Panc1 (cell line): ENCODE data around the gene ZNF688. TPM values are rescaled to one million over a fixed set of nuclear protein-coding genes. Genes with fewer than 3 reads are reported as not detected.
"Not testable (repeated sequence)": the region's sequence is repeated elsewhere in the genome, so short reads cannot be mapped to it uniquely, and the experiment has no call there.

Source experiments
- ATAC-seq: fragments of 200-7000 bp; cut with Tn5 transposase; 2 replicates; pipeline ENCODE4 v1.9.1; 2020; ENCODE audit warnings: mild to moderate bottlenecking, moderate library complexity
- BruUV-seq: library from RNA; stranded (reverse); fragments of 400-500 nt; replicated peaks from 2 replicates; lab custom pipeline; 2021; lab: Mats Ljungman, UMichigan
- CTCF ChIA-PET: fragments of 300-600 bp; sonication (Branson Sonifier 250); formaldehyde crosslinking; loops from one replicate; lab custom pipeline; 2022; ENCODE audit warnings: antibody characterized with exemption; lab: Charles Lee
- POLR2A ChIA-PET: fragments of 300-600 bp; sonication (Branson Sonifier 250); formaldehyde crosslinking; loops from one replicate; lab custom pipeline; 2022; ENCODE audit warnings: antibody characterized with exemption; lab: Charles Lee
- DNase-seq: peaks from one replicate; pipeline ENCODE4 v3.0.0-alpha.2; 2010; ENCODE audit warnings: low read depth, low spot score
- H3K27ac ChIP-seq: 2 replicates; pipeline ENCODE4 v1.5.1; 2011; ENCODE audit warnings: mild to moderate bottlenecking, low read length, inconsistent platforms
- H3K27me3 ChIP-seq: fragments of 200-500 bp; sonication (Bioruptor generic); 2 replicates; pipeline ENCODE4 v1.6.0; 2014; ENCODE audit warnings: low read length, inconsistent platforms; ENCODE audit not compliant: control insufficient read depth, insufficient read depth
- H3K36me3 ChIP-seq: fragments of 200-500 bp; sonication (Bioruptor generic); 2 replicates; pipeline ENCODE4 v1.5.1; 2014; ENCODE audit warnings: inconsistent platforms, mild to moderate bottlenecking, low read length, moderate library complexity; ENCODE audit not compliant: control insufficient read depth, insufficient read depth
- H3K4me1 ChIP-seq: 2 replicates; pipeline ENCODE4 v1.5.1; 2011; ENCODE audit warnings: inconsistent platforms, mild to moderate bottlenecking, low read length, moderate library complexity; ENCODE audit not compliant: control insufficient read depth, insufficient read depth
- H3K4me3 ChIP-seq, 2 experiments: 2 replicates each; pipeline ENCODE4 v1.5.1; 2011 to 2012; ENCODE audit warnings: low read depth in 2 of 2, low read length in 2 of 2, mild to moderate bottlenecking in 2 of 2, inconsistent platforms in 1 of 2, moderate library complexity in 1 of 2
- H3K9me3 ChIP-seq: fragments of 200-500 bp; sonication (Bioruptor generic); 2 replicates; pipeline ENCODE4 v1.5.1; 2014; ENCODE audit warnings: low read depth, mild to moderate bottlenecking, inconsistent platforms, low read length, moderate library complexity; ENCODE audit not compliant: control insufficient read depth, insufficient read depth
- CTCF ChIP-seq: fragments of 450-650 bp; IDR thresholded peaks from 2 replicates; pipeline ENCODE4 v1.5.1; 2017; ENCODE audit warnings: mild to moderate bottlenecking
- POLR2AphosphoS5 ChIP-seq: IDR thresholded peaks from 2 replicates; pipeline ENCODE4 v1.6.1; 2012; ENCODE audit warnings: mild to moderate bottlenecking, low read depth, low read length, moderate library complexity
- REST ChIP-seq, 2 experiments: IDR thresholded peaks; 2 replicates each; pipeline ENCODE4 v1.6.1; 2011 to 2012; ENCODE audit warnings: low read depth in 2 of 2, control low read depth in 1 of 2, low read length in 1 of 2, mild to moderate bottlenecking in 1 of 2, moderate library complexity in 1 of 2; ENCODE audit not compliant: insufficient read depth in 1 of 2
- SIN3A ChIP-seq: IDR thresholded peaks from 2 replicates; pipeline ENCODE4 v1.6.1; 2012; ENCODE audit warnings: low read depth, mild to moderate bottlenecking, low read length, moderate library complexity, borderline replicate concordance; ENCODE audit not compliant: insufficient read depth
- TCF7L2 ChIP-seq: IDR thresholded peaks from 2 replicates; pipeline ENCODE4 v1.6.1; 2011; ENCODE audit warnings: mild to moderate bottlenecking, low read depth, low read length, inconsistent platforms
- in situ Hi-C: cut with HindIII; loops from 2 replicates; pipeline ENCODE4 v1.10.0; 2016; ENCODE audit warnings: low sequenced_read_pairs, low pct_unique_long_range_greater_than_20kb
- intact Hi-C: fragments of 100-400 bp; cut with micrococcal nuclease; formaldehyde crosslinking; loops from one replicate; pipeline ENCODE4 v1.10.0; 2022; ENCODE audit not compliant: unreplicated experiment
- total RNA-seq: library from RNA; stranded (reverse); gene quantifications from one replicate; pipeline ENCODE4 v1.2.1, GENCODE V29; 2021; ENCODE audit not compliant: unreplicated experiment

Gene ZNF688
- total RNA-seq, 1 experiment from 2014 or later: 7.7 TPM

- Histone ChIP-seq H3K36me3 (peaks cover 3% of the 10 kb centered on the region; the same call in 1 of the 2 replicates), H3K27me3 (no peaks in the 10 kb centered on the region), H3K27ac (no peak overlapping the region; the same call in 1 of the 2 replicates), H3K9me3 (no peaks in the 10 kb centered on the region), H3K4me1 (peaks cover 3% of the 10 kb centered on the region; the same call in 1 of the 2 replicates), H3K4me3 (no peak overlapping the region)
- intact Hi-C loops: no loop called here
- DNase-seq: no peak
- in situ Hi-C loops: no loop called here
- no peak for ATAC-seq
- no peak for TF ChIP-seq CTCF
- TF ChIP-seq REST (IDR thresholded peaks at IDR 0.05; ENCODE audit: insufficient read depth in 1 of 2, low read depth in 2 of 2, low read length in 1 of 2): no peak
- TF ChIP-seq TCF7L2: no peak
- no peak for TF ChIP-seq POLR2AphosphoS5
- TF ChIP-seq SIN3A: no peak
- BruUV-seq: no TSS peak
- ChIA-PET CTCF (no interaction called here), POLR2A (interaction anchor here (0.6 kb wide), 1 partner anchor 139 kb away, joined by 5 read pairs; no protein-coding TSS in a partner anchor)
Measured at GRCh38 chr16:30600215-30600614, 28.7 kb upstream of the ZNF688 start.

- Histone ChIP-seq H3K4me3 (no peak overlapping the region), H3K36me3 (no peaks in the 10 kb centered on the region), H3K4me1 (no peaks in the 10 kb centered on the region), H3K27me3 (no peaks in the 10 kb centered on the region), H3K9me3 (no peaks in the 10 kb centered on the region), H3K27ac (no peak overlapping the region)
- ATAC-seq: no peak
- no TSS peak for BruUV-seq
- in situ Hi-C loops (no loop called here), intact Hi-C loops (no loop called here)
- no peak for DNase-seq
- ChIA-PET POLR2A (interaction anchor here (0.6 to 0.7 kb wide), 2 partner anchors 21 to 200 kb away, joined by 4 to 13 read pairs; no protein-coding TSS in a partner anchor), CTCF (interaction anchor here (0.7 kb wide), 1 partner anchor 132 kb away, joined by 8 read pairs; no protein-coding TSS in a partner anchor)
- no peak for TF ChIP-seq TCF7L2
- no peak for TF ChIP-seq POLR2AphosphoS5
- no peak for TF ChIP-seq SIN3A
- TF ChIP-seq CTCF: no peak
- TF ChIP-seq REST (IDR thresholded peaks at IDR 0.05; ENCODE audit: insufficient read depth in 1 of 2, low read depth in 2 of 2, low read length in 1 of 2): no peak
Measured at GRCh38 chr16:30592871-30593270, 21.4 kb upstream of the ZNF688 start.

GRCh38 chr16:30590869-30591268 is 19.4 kb upstream of the ZNF688 start:
- CTCF ChIA-PET, BruUV-seq, intact Hi-C loops, H3K4me3 ChIP-seq, POLR2A ChIA-PET, in situ Hi-C loops, H3K9me3 ChIP-seq, H3K4me1 ChIP-seq, H3K27ac ChIP-seq, DNase-seq, H3K27me3 ChIP-seq, ATAC-seq, H3K36me3 ChIP-seq: not testable (repeated sequence)
